H9 (cell line): ENCODE data around the gene AMBRA1. TPM values are rescaled to one million over a fixed set of nuclear protein-coding genes. Genes with fewer than 3 reads are reported as not detected.

Source experiments
- DNase-seq: peaks from one replicate; pipeline ENCODE4 v3.0.0-alpha.2; 2017
- H2AFZ ChIP-seq: one replicate; pipeline ENCODE4 v1.6.1; 2013; ENCODE audit warnings: mild to moderate bottlenecking, low read length, control low read depth, moderate library complexity
- H2AK5ac ChIP-seq: 2 replicates; pipeline ENCODE4 v1.6.1; 2013; ENCODE audit warnings: low read length, control low read depth, mixed read lengths; ENCODE audit not compliant: insufficient read length
- H2BK120ac ChIP-seq: one replicate; pipeline ENCODE4 v1.6.1; 2013; ENCODE audit warnings: low read depth, mild to moderate bottlenecking, low read length, control low read depth, inconsistent platforms; ENCODE audit not compliant: poor library complexity, severe bottlenecking
- H2BK12ac ChIP-seq: 2 replicates; pipeline ENCODE4 v1.6.1; 2013; ENCODE audit warnings: low read length, control low read depth, mixed read lengths, low read depth; ENCODE audit not compliant: insufficient read length
- H2BK15ac ChIP-seq: 2 replicates; pipeline ENCODE4 v1.6.1; 2013; ENCODE audit warnings: low read depth, low read length, control low read depth
- H2BK20ac ChIP-seq: one replicate; pipeline ENCODE4 v1.6.1; 2013; ENCODE audit warnings: low read depth, mild to moderate bottlenecking, low read length, control low read depth, inconsistent platforms; ENCODE audit not compliant: poor library complexity, severe bottlenecking
- H2BK5ac ChIP-seq: 2 replicates; pipeline ENCODE4 v1.6.1; 2013; ENCODE audit warnings: low read length, control low read depth, mixed read lengths; ENCODE audit not compliant: insufficient read length
- H3K14ac ChIP-seq: 2 replicates; pipeline ENCODE4 v1.6.1; 2013; ENCODE audit warnings: low read length, control low read depth; ENCODE audit not compliant: insufficient read depth
- H3K18ac ChIP-seq: 2 replicates; pipeline ENCODE4 v1.6.1; 2013; ENCODE audit warnings: low read depth, mild to moderate bottlenecking, mixed read lengths, low read length, control low read depth; ENCODE audit not compliant: insufficient read length
- H3K23ac ChIP-seq: 2 replicates; pipeline ENCODE4 v1.6.1; 2013; ENCODE audit warnings: low read length, control low read depth, mixed read lengths, low read depth; ENCODE audit not compliant: insufficient read length
- H3K23me2 ChIP-seq: 2 replicates; pipeline ENCODE4 v1.6.1; 2013; ENCODE audit warnings: low read depth, mild to moderate bottlenecking, mixed read lengths, low read length, control low read depth; ENCODE audit not compliant: insufficient read length, poor library complexity, severe bottlenecking
- H3K27ac ChIP-seq: 2 replicates; pipeline ENCODE4 v1.5.1; 2013; ENCODE audit warnings: low read length, control low read depth, mixed read lengths, low read depth; ENCODE audit not compliant: insufficient read length
- H3K27me3 ChIP-seq: 2 replicates; pipeline ENCODE4 v1.6.1; 2013; ENCODE audit warnings: low read length, control low read depth, inconsistent platforms; ENCODE audit not compliant: insufficient read depth
- H3K4ac ChIP-seq: 2 replicates; pipeline ENCODE4 v1.6.1; 2013; ENCODE audit warnings: low read depth, mild to moderate bottlenecking, control low read depth, inconsistent platforms, low read length, moderate library complexity
- H3K4me1 ChIP-seq: 2 replicates; pipeline ENCODE4 v1.6.1; 2013; ENCODE audit warnings: low read length, control low read depth, inconsistent platforms; ENCODE audit not compliant: insufficient read depth
- H3K4me2 ChIP-seq: 2 replicates; pipeline ENCODE4 v1.6.1; 2013; ENCODE audit warnings: low read length, control low read depth, mixed read lengths; ENCODE audit not compliant: insufficient read length, insufficient read depth
- H3K56ac ChIP-seq: 2 replicates; pipeline ENCODE4 v1.6.1; 2013; ENCODE audit warnings: low read depth, mild to moderate bottlenecking, mixed read lengths, low read length, control low read depth; ENCODE audit not compliant: insufficient read length
- H3K79me1 ChIP-seq: 2 replicates; pipeline ENCODE4 v1.6.1; 2013; ENCODE audit warnings: low read depth, mild to moderate bottlenecking, moderate library complexity, low read length, control low read depth, inconsistent platforms; ENCODE audit not compliant: insufficient read depth, poor library complexity, severe bottlenecking
- H3K79me2 ChIP-seq: 2 replicates; pipeline ENCODE4 v1.6.1; 2013; ENCODE audit warnings: low read length, control low read depth, inconsistent platforms; ENCODE audit not compliant: insufficient read depth
- H3K9ac ChIP-seq: 2 replicates; pipeline ENCODE4 v1.6.1; 2013; ENCODE audit warnings: low read length, control low read depth, mixed read lengths; ENCODE audit not compliant: insufficient read length; ENCODE audit errors: extremely low read depth
- H3K9me3 ChIP-seq: one replicate; pipeline ENCODE4 v1.6.1; 2013; ENCODE audit warnings: low read depth, low read length, inconsistent platforms; ENCODE audit not compliant: control insufficient read depth
- H3T11ph ChIP-seq: one replicate; pipeline ENCODE4 v1.6.1; 2013; ENCODE audit warnings: mild to moderate bottlenecking, low read length, control low read depth, inconsistent platforms
- H4K20me1 ChIP-seq: one replicate; pipeline ENCODE4 v1.6.1; 2013; ENCODE audit not compliant: control insufficient read depth, insufficient read length, insufficient read depth
- H4K5ac ChIP-seq: 2 replicates; pipeline ENCODE4 v1.6.1; 2013; ENCODE audit warnings: low read depth, mild to moderate bottlenecking, mixed read lengths, low read length, control low read depth; ENCODE audit not compliant: insufficient read length
- H4K8ac ChIP-seq: replicated peaks from 2 replicates; pipeline ENCODE4 v1.6.1; 2013; ENCODE audit warnings: low read length, control low read depth, mixed read lengths, low read depth; ENCODE audit not compliant: insufficient read length
- H4K91ac ChIP-seq: 2 replicates; pipeline ENCODE4 v1.6.1; 2013; ENCODE audit warnings: low read depth, mild to moderate bottlenecking, moderate library complexity, mixed read lengths, low read length, control low read depth; ENCODE audit not compliant: insufficient read length
- H3K27ac Mint-ChIP-seq, 3 experiments: 2 replicates in 2 of 3; 3 replicates in 1 of 3; pipeline ENCODE4 v1.8.0; 2020 to 2021; ENCODE audit warnings: mixed read lengths in 3 of 3, mild to moderate bottlenecking in 1 of 3, moderate library complexity in 1 of 3
- H3K27me3 Mint-ChIP-seq: 2 replicates; pipeline ENCODE4 v1.8.0; 2021; ENCODE audit warnings: low read depth, mild to moderate bottlenecking, moderate library complexity, mixed read lengths
- H3K36me3 Mint-ChIP-seq, 3 experiments: 2 replicates in 2 of 3; 3 replicates in 1 of 3; pipeline ENCODE4 v1.8.0; 2020 to 2021; ENCODE audit warnings: low read depth in 3 of 3, mixed read lengths in 3 of 3; ENCODE audit not compliant: insufficient read depth in 1 of 3
- H3K4me1 Mint-ChIP-seq, 2 experiments: 2 replicates each; pipeline ENCODE4 v1.8.0; 2020; ENCODE audit warnings: mixed read lengths in 2 of 2
- H3K4me3 Mint-ChIP-seq, 2 experiments: 2 replicates in 1 of 2; 3 replicates in 1 of 2; pipeline ENCODE4 v1.8.0; 2020 to 2021; ENCODE audit warnings: mild to moderate bottlenecking in 2 of 2, mixed read lengths in 2 of 2, moderate library complexity in 1 of 2
- H3K9me3 Mint-ChIP-seq, 2 experiments: 2 replicates in 1 of 2; 3 replicates in 1 of 2; pipeline ENCODE4 v1.8.0; 2020; ENCODE audit warnings: mild to moderate bottlenecking in 2 of 2, mixed read lengths in 2 of 2, moderate library complexity in 1 of 2
- WGBS: extraction: QIAGEN DNeasy Blood & Tissue Kit; methylation state at CpG from one replicate; pipeline ENCODE4 v1.1.7; 2013; ENCODE audit warnings: missing lambda C conversion rate, low lambda C conversion rate, mixed read lengths; ENCODE audit not compliant: insufficient read length; ENCODE audit errors: extremely low coverage; 5-methylcytosine and 5-hydroxymethylcytosine counted together
- total RNA-seq: library from RNA; stranded (reverse); gene quantifications from 2 replicates; pipeline ENCODE4 v1.2.1, GENCODE V29; 2021
- TF ChIP-seq, protein P1 (sequence below): fragments of 200-600 bp; sonication (generic); conservative IDR thresholded peaks from 3 replicates; pipeline ENCODE4 v1.8.0; 2021; ENCODE audit warnings: antibody characterized with exemption, mild to moderate bottlenecking

The AMBRA1 gene
- total RNA-seq, 1 experiment from 2014 or later, result 37.5 TPM

DNA sequence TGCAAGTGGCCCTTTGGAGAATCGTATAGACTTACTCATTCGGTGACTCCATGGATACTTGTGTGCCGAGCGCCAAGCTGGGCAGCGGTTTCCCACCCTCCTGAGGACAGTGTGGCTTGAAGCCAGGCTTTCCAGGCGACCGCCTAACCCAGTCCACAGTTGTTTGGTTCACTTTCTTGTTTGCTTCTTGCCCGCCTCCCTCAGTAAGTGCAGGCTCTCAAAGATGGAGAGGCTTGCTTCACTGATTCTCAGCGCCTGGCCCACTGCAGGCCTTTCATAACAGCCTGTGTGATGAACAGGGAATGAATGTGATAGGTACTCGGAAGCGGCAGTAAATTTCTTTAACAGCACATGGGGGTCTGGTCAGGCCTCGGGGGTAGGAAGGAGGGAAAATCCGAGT is 223.6 kb downstream of the AMBRA1 start:
- Histone ChIP-seq H3K23me2 (no peaks in the 10 kb centered on the region), H3K18ac (no peak overlapping the region), H2BK5ac (no peak overlapping the region), H4K20me1 (no peaks in the 10 kb centered on the region), H2BK20ac (no peak overlapping the region), H3K4me1 (peaks cover 3% of the 10 kb centered on the region; the same call in 1 of the 2 replicates), H4K5ac (no peak overlapping the region), H4K8ac (no peak overlapping the region), H3K14ac (no peak overlapping the region), H2AFZ (no peak overlapping the region), H2BK15ac (no peak overlapping the region), H2AK5ac (no peak overlapping the region), H3T11ph (no peak overlapping the region), H2BK120ac (no peak overlapping the region), H3K23ac (no peak overlapping the region), H4K91ac (no peak overlapping the region), H3K27ac (no peak overlapping the region), H3K4me2 (no peak overlapping the region), H3K79me1 (no peaks in the 10 kb centered on the region), H3K9me3 (no peaks in the 10 kb centered on the region), H3K79me2 (no peaks in the 10 kb centered on the region), H3K9ac (no peak overlapping the region), H2BK12ac (no peak overlapping the region), H3K27me3 (no peaks in the 10 kb centered on the region), H3K56ac (no peak overlapping the region), H3K4ac (no peak overlapping the region)
- no peaks in the 10 kb centered on the region; a peak in 1 of 5 replicates for H3K9me3 Mint-ChIP-seq
- TF ChIP-seq, protein P1, sequence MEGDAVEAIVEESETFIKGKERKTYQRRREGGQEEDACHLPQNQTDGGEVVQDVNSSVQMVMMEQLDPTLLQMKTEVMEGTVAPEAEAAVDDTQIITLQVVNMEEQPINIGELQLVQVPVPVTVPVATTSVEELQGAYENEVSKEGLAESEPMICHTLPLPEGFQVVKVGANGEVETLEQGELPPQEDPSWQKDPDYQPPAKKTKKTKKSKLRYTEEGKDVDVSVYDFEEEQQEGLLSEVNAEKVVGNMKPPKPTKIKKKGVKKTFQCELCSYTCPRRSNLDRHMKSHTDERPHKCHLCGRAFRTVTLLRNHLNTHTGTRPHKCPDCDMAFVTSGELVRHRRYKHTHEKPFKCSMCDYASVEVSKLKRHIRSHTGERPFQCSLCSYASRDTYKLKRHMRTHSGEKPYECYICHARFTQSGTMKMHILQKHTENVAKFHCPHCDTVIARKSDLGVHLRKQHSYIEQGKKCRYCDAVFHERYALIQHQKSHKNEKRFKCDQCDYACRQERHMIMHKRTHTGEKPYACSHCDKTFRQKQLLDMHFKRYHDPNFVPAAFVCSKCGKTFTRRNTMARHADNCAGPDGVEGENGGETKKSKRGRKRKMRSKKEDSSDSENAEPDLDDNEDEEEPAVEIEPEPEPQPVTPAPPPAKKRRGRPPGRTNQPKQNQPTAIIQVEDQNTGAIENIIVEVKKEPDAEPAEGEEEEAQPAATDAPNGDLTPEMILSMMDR, result no peak
- H3K27me3 Mint-ChIP-seq, result no peaks in the 10 kb centered on the region
- no CpG with 5 or more reads among the region's 13 CpGs for WGBS
- H3K36me3 Mint-ChIP-seq, result peaks cover 13 to 44% (median 40%) of the 10 kb centered on the region in 3 experiments; a peak in 6 of 7 replicates
- H3K4me3 Mint-ChIP-seq, result no peak overlapping the region
- H3K4me1 Mint-ChIP-seq, result peaks cover 9 to 21% of the 10 kb centered on the region in 2 experiments
- DNase-seq, result no peak
- H3K27ac Mint-ChIP-seq, result peak overlapping the region in 1 of 3 experiments; percentile 44; a peak in 2 of 7 replicates
